DND-41 (cell line): ENCODE results near the gene MYLK.

Experiments
- ATAC-seq: fragments of 200-7000 bp; cut with Tn5 transposase; 3 replicates; pipeline ENCODE4 v1.9.1; 2021; ENCODE audit warnings: low read depth; ENCODE audit not compliant: insufficient read depth
- DNase-seq: peaks from one replicate; pipeline ENCODE4 v3.0.0-alpha.2; 2020
- H2AFZ ChIP-seq: 2 replicates; pipeline ENCODE4 v1.6.0; 2012; ENCODE audit warnings: low read depth, low read length
- H3K27ac ChIP-seq: 2 replicates; pipeline ENCODE4 v1.5.1; 2012; ENCODE audit warnings: low read length, inconsistent platforms
- H3K27me3 ChIP-seq: fragments of 200-600 bp; sonication (generic); 2 replicates; pipeline ENCODE4 v1.6.0; 2012; ENCODE audit warnings: low read length, mild to moderate bottlenecking, inconsistent platforms; ENCODE audit not compliant: insufficient read depth, poor library complexity
- H3K36me3 ChIP-seq: 2 replicates; pipeline ENCODE4 v1.5.1; 2012; ENCODE audit warnings: low read length, inconsistent platforms; ENCODE audit not compliant: insufficient read depth
- H3K4me1 ChIP-seq: 2 replicates; pipeline ENCODE4 v1.5.1; 2012; ENCODE audit warnings: mild to moderate bottlenecking, low read length; ENCODE audit not compliant: insufficient read depth
- H3K4me2 ChIP-seq: 2 replicates; pipeline ENCODE4 v1.6.0; 2012; ENCODE audit warnings: mild to moderate bottlenecking, moderate library complexity, low read length, inconsistent platforms; ENCODE audit not compliant: insufficient read depth
- H3K4me3 ChIP-seq, 2 experiments: fragments of 200-600 bp in 1 of 2; shearing (Covaris generic) in 1 of 2; 2 replicates each; pipeline ENCODE4 v1.5.1; 2012 to 2016; ENCODE audit warnings: inconsistent platforms in 2 of 2, low read length in 2 of 2, mild to moderate bottlenecking in 2 of 2, low read depth in 1 of 2, moderate library complexity in 1 of 2
- H3K79me2 ChIP-seq: 2 replicates; pipeline ENCODE4 v1.6.0; 2012; ENCODE audit warnings: low read length, inconsistent platforms; ENCODE audit not compliant: insufficient read depth
- H3K9ac ChIP-seq: 2 replicates; pipeline ENCODE4 v1.6.0; 2012; ENCODE audit warnings: low read depth, mild to moderate bottlenecking, inconsistent platforms, low read length, moderate library complexity
- H3K9me3 ChIP-seq: 2 replicates; pipeline ENCODE4 v1.5.1; 2012; ENCODE audit warnings: low read length, moderate library complexity, mild to moderate bottlenecking, inconsistent platforms; ENCODE audit not compliant: insufficient read depth, severe bottlenecking
- H4K20me1 ChIP-seq: 2 replicates; pipeline ENCODE4 v1.6.0; 2012; ENCODE audit warnings: low read length; ENCODE audit not compliant: insufficient read depth
- EZH2 ChIP-seq: IDR thresholded peaks from 3 replicates; pipeline ENCODE4 v1.6.1; 2012; ENCODE audit warnings: borderline replicate concordance, low read depth, mild to moderate bottlenecking, moderate library complexity, low read length, inconsistent platforms; ENCODE audit not compliant: severe bottlenecking
- TF ChIP-seq, protein P1 (sequence below): IDR thresholded peaks from 2 replicates; pipeline ENCODE4 v1.5.1; 2012; ENCODE audit warnings: borderline replicate concordance, low read length, moderate library complexity, mild to moderate bottlenecking; ENCODE audit not compliant: poor library complexity, severe bottlenecking; ENCODE audit errors: extremely low read depth

Gene MYLK

GRCh38 chr3:123859177-123859576 is 25.0 kb downstream of the MYLK start:
- Histone ChIP-seq H3K79me2 (no peaks in the 10 kb centered on the region), H4K20me1 (no peaks in the 10 kb centered on the region), H3K36me3 (no peaks in the 10 kb centered on the region), H3K9me3 (no peaks in the 10 kb centered on the region), H3K27ac (no peak overlapping the region), H3K9ac (no peak overlapping the region), H3K4me3 (no peak overlapping the region), H3K4me2 (no peak overlapping the region), H2AFZ (no peak overlapping the region), H3K27me3 (peaks cover 6% of the 10 kb centered on the region), H3K4me1 (no peaks in the 10 kb centered on the region)
- DNase-seq, result no peak
- TF ChIP-seq, protein P1, sequence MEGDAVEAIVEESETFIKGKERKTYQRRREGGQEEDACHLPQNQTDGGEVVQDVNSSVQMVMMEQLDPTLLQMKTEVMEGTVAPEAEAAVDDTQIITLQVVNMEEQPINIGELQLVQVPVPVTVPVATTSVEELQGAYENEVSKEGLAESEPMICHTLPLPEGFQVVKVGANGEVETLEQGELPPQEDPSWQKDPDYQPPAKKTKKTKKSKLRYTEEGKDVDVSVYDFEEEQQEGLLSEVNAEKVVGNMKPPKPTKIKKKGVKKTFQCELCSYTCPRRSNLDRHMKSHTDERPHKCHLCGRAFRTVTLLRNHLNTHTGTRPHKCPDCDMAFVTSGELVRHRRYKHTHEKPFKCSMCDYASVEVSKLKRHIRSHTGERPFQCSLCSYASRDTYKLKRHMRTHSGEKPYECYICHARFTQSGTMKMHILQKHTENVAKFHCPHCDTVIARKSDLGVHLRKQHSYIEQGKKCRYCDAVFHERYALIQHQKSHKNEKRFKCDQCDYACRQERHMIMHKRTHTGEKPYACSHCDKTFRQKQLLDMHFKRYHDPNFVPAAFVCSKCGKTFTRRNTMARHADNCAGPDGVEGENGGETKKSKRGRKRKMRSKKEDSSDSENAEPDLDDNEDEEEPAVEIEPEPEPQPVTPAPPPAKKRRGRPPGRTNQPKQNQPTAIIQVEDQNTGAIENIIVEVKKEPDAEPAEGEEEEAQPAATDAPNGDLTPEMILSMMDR, result no peak
- ATAC-seq, result no peak

- Histone ChIP-seq H3K79me2 (no peaks in the 10 kb centered on the region), H4K20me1 (no peaks in the 10 kb centered on the region), H3K4me2 (no peak overlapping the region), H3K9me3 (no peaks in the 10 kb centered on the region), H3K27ac (no peak overlapping the region), H3K27me3 (no peaks in the 10 kb centered on the region), H3K36me3 (no peaks in the 10 kb centered on the region), H3K4me3 (no peak overlapping the region), H3K4me1 (no peaks in the 10 kb centered on the region), H3K9ac (no peak overlapping the region), H2AFZ (no peak overlapping the region)
- TF ChIP-seq EZH2, result no peak
- TF ChIP-seq, protein P1, result no peak
- DNase-seq (no peak), ATAC-seq (no peak)
These were observed 29.2 kb downstream of the MYLK start for GRCh38 chr3:123854905-123855304.

GRCh38 chr3:123853686-123854372 is 30.3 kb downstream of the MYLK start:
- Histone ChIP-seq H3K27ac (no peak overlapping the region), H2AFZ (no peak overlapping the region), H3K79me2 (no peaks in the 10 kb centered on the region), H3K27me3 (no peaks in the 10 kb centered on the region), H3K9me3 (no peaks in the 10 kb centered on the region), H3K4me1 (no peaks in the 10 kb centered on the region), H4K20me1 (no peaks in the 10 kb centered on the region), H3K4me2 (no peak overlapping the region), H3K36me3 (no peaks in the 10 kb centered on the region), H3K4me3 (no peak overlapping the region), H3K9ac (no peak overlapping the region)
- no peak for TF ChIP-seq EZH2
- TF ChIP-seq, protein P1, result no peak
- no peak for ATAC-seq
- DNase-seq, result no peak

- Histone ChIP-seq H2AFZ (no peak overlapping the region), H3K79me2 (no peaks in the 10 kb centered on the region), H3K4me1 (no peaks in the 10 kb centered on the region), H3K27me3 (no peaks in the 10 kb centered on the region), H3K27ac (no peak overlapping the region), H3K9me3 (peaks cover 7% of the 10 kb centered on the region), H4K20me1 (no peaks in the 10 kb centered on the region), H3K36me3 (no peaks in the 10 kb centered on the region), H3K4me2 (no peak overlapping the region), H3K4me3 (no peak overlapping the region), H3K9ac (no peak overlapping the region)
- no peak for TF ChIP-seq EZH2
- TF ChIP-seq, protein P1, result no peak
- no peak for ATAC-seq
- DNase-seq, result no peak
These were observed 36.9 kb downstream of the MYLK start for GRCh38 chr3:123847209-123847608.
